RWPE1 (cell line): ENCODE data around the gene MYO1D.

Experiments
- CTCF ChIA-PET: fragments of 350-600 bp; sonication (Branson Sonifier 250); formaldehyde crosslinking; extraction: SDS; loops from one replicate; lab custom pipeline; 2021; lab: Yijun Ruan, JAX
- POLR2A ChIA-PET: fragments of 400-600 bp; formaldehyde crosslinking; extraction: SDS; loops from one replicate; lab custom pipeline; 2020; ENCODE audit warnings: antibody characterized with exemption; ENCODE audit not compliant: low non-redundant PET; lab: Yijun Ruan, JAX
- DNase-seq: peaks from one replicate; pipeline ENCODE4 v3.0.0; 2012; ENCODE audit warnings: low spot score
- H3K27ac ChIP-seq: fragments of 450-650 bp; 2 replicates; pipeline ENCODE4 v1.5.1; 2017
- TF ChIP-seq, protein P1 (sequence below): fragments of 450-650 bp; conservative IDR thresholded peaks from 2 replicates; pipeline ENCODE4 v1.5.1; 2017; ENCODE audit warnings: low read depth, mild to moderate bottlenecking

MYO1D gene

DNA sequence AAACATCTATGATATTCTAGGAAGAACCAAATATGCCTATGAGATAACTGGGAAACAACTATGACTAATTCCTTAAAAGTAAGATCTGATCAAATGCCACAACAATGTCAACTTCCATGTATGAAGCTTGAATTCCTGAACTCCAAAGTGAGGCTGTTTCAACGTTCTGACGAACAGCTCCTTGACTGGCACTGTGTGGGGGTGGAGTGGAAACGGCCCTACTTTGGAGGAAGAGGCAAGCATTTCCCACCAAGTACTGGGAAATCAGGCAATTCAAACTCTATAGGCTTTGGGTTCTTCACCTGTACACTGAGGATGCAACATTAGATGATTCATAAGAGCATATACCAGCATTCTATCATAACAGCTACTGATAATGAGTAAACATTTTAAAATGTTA, 203.0 kb downstream of the MYO1D start:
- ChIA-PET POLR2A (no interaction called here), CTCF (interaction anchor here (1.2 kb wide), 1 partner anchor 14 kb away, joined by 3 read pairs; no protein-coding TSS in a partner anchor)
- TF ChIP-seq, protein P1, sequence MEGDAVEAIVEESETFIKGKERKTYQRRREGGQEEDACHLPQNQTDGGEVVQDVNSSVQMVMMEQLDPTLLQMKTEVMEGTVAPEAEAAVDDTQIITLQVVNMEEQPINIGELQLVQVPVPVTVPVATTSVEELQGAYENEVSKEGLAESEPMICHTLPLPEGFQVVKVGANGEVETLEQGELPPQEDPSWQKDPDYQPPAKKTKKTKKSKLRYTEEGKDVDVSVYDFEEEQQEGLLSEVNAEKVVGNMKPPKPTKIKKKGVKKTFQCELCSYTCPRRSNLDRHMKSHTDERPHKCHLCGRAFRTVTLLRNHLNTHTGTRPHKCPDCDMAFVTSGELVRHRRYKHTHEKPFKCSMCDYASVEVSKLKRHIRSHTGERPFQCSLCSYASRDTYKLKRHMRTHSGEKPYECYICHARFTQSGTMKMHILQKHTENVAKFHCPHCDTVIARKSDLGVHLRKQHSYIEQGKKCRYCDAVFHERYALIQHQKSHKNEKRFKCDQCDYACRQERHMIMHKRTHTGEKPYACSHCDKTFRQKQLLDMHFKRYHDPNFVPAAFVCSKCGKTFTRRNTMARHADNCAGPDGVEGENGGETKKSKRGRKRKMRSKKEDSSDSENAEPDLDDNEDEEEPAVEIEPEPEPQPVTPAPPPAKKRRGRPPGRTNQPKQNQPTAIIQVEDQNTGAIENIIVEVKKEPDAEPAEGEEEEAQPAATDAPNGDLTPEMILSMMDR: no peak
- no peak overlapping the region for H3K27ac ChIP-seq
- no peak for DNase-seq

DNA sequence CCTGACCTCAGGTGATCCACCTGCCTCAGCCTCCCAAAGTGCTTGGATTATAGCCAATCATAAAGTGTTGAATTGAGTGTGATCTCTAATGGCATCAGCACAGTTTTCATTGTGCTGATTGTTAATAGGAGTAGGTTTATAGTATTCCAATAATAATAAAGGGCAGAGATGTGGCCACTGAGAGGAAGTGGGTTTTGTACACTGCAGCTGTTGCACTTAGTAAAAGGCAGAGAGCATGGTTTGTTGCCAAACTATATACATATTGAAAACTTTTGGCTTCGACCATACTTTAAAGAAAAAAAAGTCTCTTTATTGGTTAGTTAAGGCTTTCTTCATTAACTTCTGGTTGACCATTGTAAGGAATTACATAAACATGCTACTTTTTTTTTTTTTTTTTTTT, 204.2 kb downstream of the MYO1D start:
- no peak overlapping the region for H3K27ac ChIP-seq
- no peak for DNase-seq
- CTCF ChIA-PET: interaction anchor here (0.7 to 1.2 kb wide), 2 partner anchors 13 to 40 kb away, joined by 3 read pairs; no protein-coding TSS in a partner anchor
- POLR2A ChIA-PET: no interaction called here
- TF ChIP-seq, protein P1: no peak

DNA sequence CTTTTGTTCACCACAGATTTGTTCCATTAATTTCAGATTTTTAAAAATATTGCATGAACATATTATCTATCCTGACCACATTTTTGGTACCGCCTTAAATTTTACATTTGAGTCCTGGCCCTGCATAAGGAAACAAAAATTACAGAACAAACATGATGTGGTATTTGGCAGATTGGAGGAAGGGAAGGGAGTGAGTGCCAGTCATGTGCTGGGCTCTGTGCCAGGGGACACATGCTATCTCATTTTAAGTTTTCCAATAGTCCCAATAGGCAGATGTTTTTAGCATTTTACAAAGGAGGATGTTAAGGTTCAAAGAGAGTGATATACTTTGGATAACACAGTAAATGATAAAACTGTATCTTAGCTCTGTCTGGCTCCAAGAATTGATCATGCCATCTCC, 205.0 kb downstream of the MYO1D start:
- ChIA-PET POLR2A (no interaction called here), CTCF (interaction anchor here (0.6 to 0.7 kb wide), 2 partner anchors 13 to 39 kb away, joined by 3 read pairs; no protein-coding TSS in a partner anchor)
- no peak overlapping the region for H3K27ac ChIP-seq
- no peak for DNase-seq
- TF ChIP-seq, protein P1: no peak

DNA sequence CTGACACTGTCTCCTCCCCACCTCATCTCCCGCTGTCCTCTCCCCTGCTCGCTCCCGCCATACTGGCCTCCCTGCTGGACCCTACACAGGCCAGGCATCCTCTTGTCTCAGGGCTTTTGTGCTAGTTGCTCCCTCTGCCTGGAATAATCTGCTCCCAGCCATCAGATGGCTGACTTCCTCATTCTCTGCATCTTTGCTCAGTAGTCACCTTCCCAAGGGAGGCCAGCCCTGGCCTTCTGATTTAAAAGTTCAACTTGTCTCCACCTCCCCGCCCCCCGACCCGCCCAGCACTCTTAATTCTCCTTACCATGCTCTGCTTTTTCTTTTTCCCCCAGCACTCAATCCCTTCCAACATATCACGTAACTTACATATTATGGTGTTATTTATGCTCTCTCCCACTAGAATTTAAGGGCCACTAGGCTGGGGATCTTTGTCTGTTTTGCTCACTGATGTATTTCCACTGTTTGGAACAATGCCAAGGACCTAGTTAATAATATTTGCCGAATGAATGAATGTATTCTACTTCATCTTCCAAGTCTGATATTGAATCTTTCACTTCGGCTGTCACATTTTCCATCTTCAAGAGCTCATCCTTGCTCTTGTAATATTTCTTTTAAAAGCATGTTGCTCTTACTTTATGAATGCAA, 211.9 kb downstream of the MYO1D start:
- ChIA-PET POLR2A (no interaction called here), CTCF (no interaction called here)
- DNase-seq: no peak
- H3K27ac ChIP-seq: no peak overlapping the region
- TF ChIP-seq, protein P1: no peak

DNA sequence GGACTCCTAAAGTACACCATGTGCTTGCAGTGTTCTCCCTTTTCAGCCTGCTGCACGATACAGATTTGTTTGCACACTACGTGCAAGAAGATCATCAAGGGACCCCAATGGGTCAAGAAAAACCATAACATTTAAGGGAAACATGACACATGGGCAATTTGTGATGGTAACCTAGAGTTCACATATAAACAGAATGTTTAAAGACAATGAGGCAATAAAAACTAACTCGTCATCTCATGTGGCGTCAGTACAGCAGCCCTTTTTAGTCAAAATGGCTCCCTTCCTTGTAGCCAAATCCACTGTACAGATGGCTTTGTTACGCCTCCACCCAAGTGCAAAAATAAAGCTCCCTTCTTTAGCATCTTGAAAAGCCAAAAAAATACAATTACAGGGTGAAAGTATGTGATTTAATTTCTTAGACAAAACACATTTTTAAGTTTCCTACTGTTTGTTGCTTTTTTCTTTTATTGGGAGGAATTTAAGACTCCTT, 216.4 kb downstream of the MYO1D start:
- POLR2A ChIA-PET: no interaction called here
- DNase-seq: no peak
- CTCF ChIA-PET: no interaction called here
- no peak overlapping the region for H3K27ac ChIP-seq
- TF ChIP-seq, protein P1: no peak

DNA sequence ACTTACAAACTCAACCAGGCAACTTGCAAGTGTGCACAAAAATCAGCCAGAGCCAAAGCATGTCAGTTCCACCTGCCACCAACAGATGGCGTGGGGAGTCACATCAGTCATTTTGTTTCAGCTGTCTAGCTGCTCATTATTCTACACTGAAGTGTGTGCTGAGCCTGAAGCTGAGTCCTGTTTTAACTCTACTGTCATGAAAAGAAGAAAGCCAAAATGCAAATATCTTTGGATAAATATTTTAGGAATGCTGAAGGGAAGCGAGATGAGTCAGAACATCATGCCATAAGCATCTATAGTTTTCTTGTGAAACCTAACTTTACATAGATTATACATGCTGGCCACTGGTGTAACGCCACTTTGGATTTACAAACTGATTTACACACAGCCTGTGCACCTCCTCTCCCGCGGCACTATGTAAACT, 217.5 kb downstream of the MYO1D start:
- DNase-seq: peak; percentile 62
- H3K27ac ChIP-seq: no peak overlapping the region
- CTCF ChIA-PET: interaction anchor here (0.6 to 1.6 kb wide), 17 partner anchors 9 to 442 kb away, joined by 3 to 10 read pairs (median 4); no protein-coding TSS in a partner anchor
- POLR2A ChIA-PET: no interaction called here
- TF ChIP-seq, protein P1: peak; percentile 95
